Measurements from ENCODE around the gene SAC3D1.
A peak's percentile ranks its signal among the peaks of the same experiment; 100 is the strongest.

SAC3D1 gene

GRCh38 chr11:65060913-65061408, 20.0 kb downstream of the SAC3D1 start:
- DNase-seq: peak; percentile 16

GRCh38 chr11:65063532-65063931, 22.5 kb downstream of the SAC3D1 start:
- no peak for DNase-seq

- DNase-seq: no peak
These were observed 23.8 kb downstream of the SAC3D1 start for GRCh38 chr11:65064847-65065240.

- no peak for DNase-seq
These were observed 24.8 kb downstream of the SAC3D1 start for GRCh38 chr11:65065851-65066250.

GRCh38 chr11:65066315-65066714, 25.3 kb downstream of the SAC3D1 start:
- no peak for DNase-seq

- DNase-seq: no peak
These were observed 25.8 kb downstream of the SAC3D1 start for GRCh38 chr11:65066805-65067291.

- no peak for DNase-seq
These were observed 26.4 kb downstream of the SAC3D1 start for GRCh38 chr11:65067446-65067845.

- peak; percentile 34 for DNase-seq
These were observed 28.2 kb downstream of the SAC3D1 start for GRCh38 chr11:65069217-65069616.

- DNase-seq: no peak
These were observed 31.1 kb downstream of the SAC3D1 start for GRCh38 chr11:65071907-65072630.

- no peak for DNase-seq
These were observed 31.6 kb downstream of the SAC3D1 start for GRCh38 chr11:65072631-65072966.

- no peak for DNase-seq
These were observed 36.4 kb downstream of the SAC3D1 start for GRCh38 chr11:65077451-65077850.

GRCh38 chr11:65078151-65078550, 37.1 kb downstream of the SAC3D1 start:
- peak; percentile 27 for DNase-seq

GRCh38 chr11:65078786-65079342, 37.9 kb downstream of the SAC3D1 start:
- DNase-seq: no peak

GRCh38 chr11:65083134-65083833, 42.3 kb downstream of the SAC3D1 start:
- no peak for DNase-seq

- DNase-seq: peak; percentile 92
These were observed 43.0 kb downstream of the SAC3D1 start, which contains the start of the genes CDCA5 and ZFPL1 for GRCh38 chr11:65083834-65084597. Gene CDCA5, minus strand, starts transcription at chr11:65084040. Its CDS starts 62 bp downstream, at chr11:65083978. Gene ZFPL1, plus strand, starts transcription at chr11:65084222. Its CDS starts 477 bp downstream, at chr11:65084699.

- DNase-seq: no peak
These were observed 43.8 kb downstream of the SAC3D1 start for GRCh38 chr11:65084598-65085375.

- DNase-seq: peak; percentile 7
These were observed 44.4 kb downstream of the SAC3D1 start for GRCh38 chr11:65085446-65085845.

GRCh38 chr11:65086809-65087208, 45.8 kb downstream of the SAC3D1 start:
- DNase-seq: no peak

- DNase-seq: no peak
These were observed 46.2 kb downstream of the SAC3D1 start for GRCh38 chr11:65087216-65087615.

GRCh38 chr11:65087827-65088226, 46.8 kb downstream of the SAC3D1 start:
- DNase-seq: no peak

- no peak for DNase-seq
These were observed 48.6 kb downstream of the SAC3D1 start for GRCh38 chr11:65089621-65090020.

- no peak for DNase-seq
These were observed 49.6 kb downstream of the SAC3D1 start for GRCh38 chr11:65090628-65091027.

All from MV-4-11 (cell line).